HG03045 (cell line): ENCODE data around the gene ZNF786.
A peak's percentile ranks its signal among the peaks of the same experiment; 100 is the strongest.
"Not testable (repeated sequence)": the region's sequence is repeated elsewhere in the genome, so short reads cannot be mapped to it uniquely, and the experiment has no call there.

ENCODE experiments used
- ATAC-seq: cut with Tn5 transposase; IDR thresholded peaks from one replicate; pipeline ENCODE4 v1.9.1; 2021; ENCODE audit warnings: mild to moderate bottlenecking, moderate library complexity; ENCODE audit not compliant: unreplicated experiment

The ZNF786 gene

DNA sequence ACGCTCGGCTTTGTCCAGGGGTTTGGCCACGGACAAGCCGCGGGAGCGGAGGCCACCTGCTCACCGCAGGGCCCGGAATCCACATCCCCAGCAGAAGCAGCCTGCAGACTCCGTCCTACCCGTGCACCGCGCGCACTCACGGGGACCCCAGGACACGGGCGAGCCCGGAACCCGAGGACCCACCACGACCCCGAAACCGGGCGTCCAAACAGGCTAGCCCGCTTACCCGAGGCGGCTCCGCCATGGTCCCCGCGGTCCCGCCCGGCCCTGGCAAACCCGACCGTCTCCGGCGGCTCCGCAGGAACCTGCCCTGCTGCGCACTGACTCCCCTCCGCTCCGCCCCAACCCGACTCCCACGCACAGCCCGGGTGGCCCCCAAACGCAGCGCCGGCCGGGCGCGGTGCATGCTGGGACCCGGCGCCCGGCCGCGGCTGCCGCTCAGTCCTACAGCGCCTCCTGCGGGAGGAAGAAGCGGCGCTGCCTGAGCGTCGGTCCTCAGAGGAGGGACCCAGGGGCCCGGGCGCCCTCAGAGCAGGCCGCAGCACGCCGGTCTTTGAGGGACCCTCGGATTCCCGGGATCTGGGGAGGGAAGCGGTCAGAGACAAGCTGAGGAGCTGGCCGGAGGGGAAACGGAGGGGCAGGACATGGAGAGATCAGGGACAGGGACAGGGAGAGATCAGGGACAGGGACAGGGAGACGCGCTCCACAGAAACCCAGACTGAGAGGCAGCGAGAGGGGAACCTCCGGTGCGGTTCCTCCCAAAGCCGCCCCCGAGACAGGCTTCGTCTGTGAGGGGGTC lies at the start of gene ZNF786:
ZNF786 (minus strand) TSS at position 322 of the 799 bp plus-strand sequence; CDS start at position 244, 78 bp downstream.
- peak; percentile 81 for ATAC-seq

- ATAC-seq = no peak
These were observed 45.6 kb upstream of the ZNF786 start for GRCh38 chr7:149136118-149136517.

- ATAC-seq = no peak
These were observed 42.7 kb upstream of the ZNF786 start for GRCh38 chr7:149133028-149133710.

- ATAC-seq = no peak
These were observed 40.2 kb upstream of the ZNF786 start for GRCh38 chr7:149130572-149131198.

- peak; percentile 46 for ATAC-seq
These were observed 36.2 kb upstream of the ZNF786 start for GRCh38 chr7:149126662-149127266.

DNA sequence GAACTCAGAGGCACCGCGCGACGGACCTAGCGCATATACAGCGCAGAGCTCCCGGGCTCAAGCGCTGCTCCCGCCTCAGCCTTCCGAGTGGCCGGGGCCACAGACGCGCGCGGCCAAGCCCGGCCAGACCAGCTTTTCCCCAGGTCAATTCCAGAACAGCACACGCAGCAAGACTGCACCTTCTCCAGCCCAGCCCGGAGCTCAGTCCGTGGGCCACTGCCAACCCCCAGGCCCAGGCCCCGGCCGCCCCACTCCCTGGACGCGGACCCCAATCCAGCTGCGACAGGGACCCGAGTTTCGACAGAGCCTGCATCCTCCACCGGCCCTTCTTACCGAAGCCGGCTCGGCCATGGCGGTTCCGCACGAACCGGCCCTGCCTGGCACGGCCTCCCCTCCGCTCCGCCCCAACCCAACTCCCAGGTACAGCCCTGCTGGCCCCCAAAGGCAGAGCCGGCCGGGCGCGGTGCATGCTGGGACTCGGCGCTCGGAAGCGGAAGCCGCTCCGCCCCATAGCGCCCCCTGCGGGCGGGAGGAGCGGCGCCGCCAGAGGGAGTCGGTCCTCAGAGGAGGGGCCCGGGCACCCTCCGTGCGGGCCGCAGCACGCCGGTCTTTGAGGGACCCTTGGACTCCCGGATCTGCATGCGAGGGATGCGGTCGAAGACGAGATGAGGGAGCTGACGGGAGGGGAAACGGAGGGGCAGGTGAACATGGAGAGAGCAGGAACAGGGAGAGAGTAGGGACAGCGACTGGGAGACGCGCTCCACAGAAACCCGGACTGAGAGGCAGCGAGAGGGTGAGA lies 35.5 kb upstream of the ZNF786 start, which contains the start of gene ZNF425:
ZNF425 (minus strand) TSS at position 462 of the 799 bp plus-strand sequence; CDS start at position 351, 111 bp downstream.
- peak; percentile 85 for ATAC-seq

- ATAC-seq = no peak
These were observed 34.8 kb upstream of the ZNF786 start for GRCh38 chr7:149125189-149125862.

DNA sequence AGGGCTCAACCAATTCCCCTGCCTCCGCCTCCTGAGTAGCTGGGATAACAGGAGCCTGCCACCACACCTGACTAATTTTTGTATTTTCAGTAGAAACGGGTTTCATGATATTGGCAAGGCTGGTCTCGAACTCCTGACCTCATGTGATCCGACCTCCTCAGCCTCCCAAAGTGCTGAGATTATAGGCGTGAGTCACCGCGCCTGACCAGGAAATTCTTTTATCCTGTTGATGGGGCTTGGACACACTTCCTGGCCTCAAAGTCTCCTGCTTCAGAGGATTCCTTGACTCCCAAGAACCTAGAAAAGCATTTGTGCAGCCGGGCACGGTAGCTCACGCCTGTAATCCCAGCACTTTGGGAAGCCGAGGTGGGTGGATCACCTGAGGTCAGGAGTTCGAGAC lies 19.5 kb upstream of the ZNF786 start:
- no peak for ATAC-seq

DNA sequence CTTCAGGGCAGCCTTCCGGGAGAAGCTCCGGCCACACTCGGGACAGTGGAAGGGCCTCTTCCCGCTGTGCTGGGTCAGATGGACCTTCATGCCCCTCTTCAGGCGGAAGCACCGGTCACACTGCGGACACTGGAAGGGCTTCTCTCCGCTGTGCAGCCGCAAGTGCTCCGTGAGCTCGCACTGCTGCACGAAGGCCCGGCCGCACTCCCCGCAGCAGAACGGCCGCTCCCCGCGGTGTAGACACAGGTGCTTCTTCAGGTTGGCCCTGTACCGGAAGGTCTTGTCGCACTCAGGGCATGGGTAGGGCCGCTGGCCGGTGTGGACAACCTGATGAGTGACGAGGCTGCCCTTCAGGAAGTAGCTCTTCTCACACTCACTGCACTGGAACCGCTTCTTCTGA lies 14.2 kb upstream of the ZNF786 start:
- no peak for ATAC-seq

DNA sequence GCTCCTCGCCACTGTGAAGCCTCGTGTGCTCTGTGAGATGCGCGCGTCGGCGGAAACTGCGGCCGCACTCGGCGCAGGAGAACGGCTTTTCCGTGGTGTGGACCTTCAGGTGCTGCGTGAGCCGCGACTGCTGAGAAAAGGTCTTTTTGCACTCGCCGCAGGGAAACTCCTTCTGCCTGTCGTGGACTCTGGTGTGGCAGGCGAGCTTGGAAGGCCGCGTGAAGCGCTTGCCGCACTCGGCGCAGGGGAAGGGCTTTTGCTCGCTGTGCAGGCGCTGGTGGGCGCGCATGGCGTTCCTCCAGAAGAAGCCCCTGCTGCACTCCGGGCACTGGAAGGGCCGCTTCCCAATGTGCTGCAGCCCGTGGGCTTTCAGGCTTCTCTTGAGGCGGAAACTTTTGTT lies 13.7 kb upstream of the ZNF786 start:
- ATAC-seq = no peak

DNA sequence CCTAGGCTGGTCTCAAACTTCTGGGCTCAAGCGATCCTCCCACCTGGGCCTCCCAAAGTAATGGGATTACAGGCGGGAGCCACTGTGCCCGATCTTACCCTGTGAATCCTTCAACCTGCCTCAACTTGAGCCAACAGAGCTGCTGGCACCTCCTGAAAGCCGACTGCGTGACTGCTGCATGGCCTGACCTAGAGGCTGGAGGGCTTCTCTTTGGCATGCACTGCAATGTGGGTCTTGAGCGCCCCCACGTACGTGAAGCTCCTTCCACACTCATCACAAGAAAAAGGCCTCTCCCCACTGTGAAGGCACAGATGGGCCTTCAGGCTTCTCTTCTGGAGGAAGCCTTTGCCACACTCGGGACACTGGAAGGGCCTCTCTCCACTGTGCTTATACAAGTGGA lies 12.9 kb upstream of the ZNF786 start:
- ATAC-seq = no peak

GRCh38 chr7:149102666-149103065 lies 12.1 kb upstream of the ZNF786 start:
- no peak for ATAC-seq

DNA sequence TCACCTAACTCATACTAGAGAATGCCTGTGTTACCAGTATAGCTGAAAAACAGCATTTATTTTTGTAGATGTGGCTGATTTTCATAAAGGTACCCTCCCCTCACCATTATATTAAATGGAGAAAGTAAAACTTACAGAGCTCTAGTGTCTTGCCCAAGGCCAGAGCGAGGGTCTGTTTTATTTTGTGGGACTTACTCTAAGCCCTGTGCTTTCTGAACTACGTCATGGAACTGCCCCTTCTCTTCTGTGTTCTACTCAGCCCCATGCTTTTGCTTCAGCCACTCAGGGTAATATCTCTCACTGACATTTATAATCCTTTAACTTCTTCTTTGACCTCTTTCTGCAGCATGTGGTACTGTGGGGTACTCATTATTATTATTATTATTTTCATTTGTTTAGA lies 10.3 kb upstream of the ZNF786 start:
- no peak for ATAC-seq

DNA sequence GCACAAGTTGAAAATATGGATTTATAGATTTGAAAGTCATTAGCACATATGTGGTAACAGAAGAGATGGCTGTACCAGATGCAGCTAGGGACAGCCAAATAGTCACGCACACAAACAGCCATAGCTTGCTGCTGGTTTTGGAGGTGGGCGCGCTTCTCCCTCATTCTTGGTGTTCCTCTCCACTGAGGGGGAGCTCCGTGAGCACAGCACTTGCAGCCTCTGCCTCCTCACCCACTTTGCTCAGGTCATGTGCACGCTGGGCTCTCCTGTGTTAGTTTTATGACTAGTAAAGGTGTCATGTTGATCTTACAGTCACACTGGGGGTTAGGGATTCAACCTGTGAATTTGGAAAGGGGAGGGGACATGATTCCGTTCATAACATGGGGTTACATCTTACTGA lies 8.5 kb upstream of the ZNF786 start:
- no peak for ATAC-seq

DNA sequence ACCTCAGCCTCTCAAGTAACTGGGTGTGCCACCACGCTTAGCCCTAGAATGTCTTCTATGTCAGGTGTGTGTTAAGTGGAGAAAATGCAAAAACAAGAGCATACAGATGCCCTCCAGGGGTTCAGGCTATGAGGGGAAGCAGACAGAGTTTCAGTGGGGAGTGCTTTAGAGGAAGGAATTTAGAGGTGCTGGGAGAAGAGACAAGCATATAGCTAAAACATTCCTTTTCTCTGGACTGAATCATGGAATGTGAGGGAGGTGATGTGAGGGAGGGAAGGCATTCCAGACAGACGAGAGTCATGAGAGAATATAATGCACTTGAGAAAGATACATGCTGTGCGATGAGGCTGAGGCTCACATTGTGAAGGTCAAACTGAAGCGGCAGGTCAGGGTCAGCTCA lies 6.6 kb upstream of the ZNF786 start:
- no peak for ATAC-seq

DNA sequence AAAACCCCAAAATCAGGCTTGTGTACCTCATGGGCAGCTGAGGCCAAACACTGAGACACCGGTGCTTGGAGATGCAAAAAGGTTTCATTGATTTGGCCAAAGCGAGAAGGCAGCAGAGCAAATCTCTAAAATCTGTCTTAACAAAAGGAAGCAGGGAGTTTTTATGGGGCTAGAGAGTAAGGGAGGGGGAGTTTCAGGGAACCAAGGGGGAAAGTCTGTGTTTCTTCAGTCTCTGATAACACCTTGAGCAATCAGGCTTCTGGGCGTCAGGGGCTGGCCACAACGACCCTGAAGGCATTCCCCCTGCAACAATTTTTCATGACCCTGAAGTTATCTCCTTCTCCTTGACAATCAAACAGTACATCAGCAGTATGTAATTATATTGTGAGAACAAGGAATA lies 2.7 kb upstream of the ZNF786 start:
- no peak for ATAC-seq

GRCh38 chr7:149092244-149092643 lies 1.7 kb upstream of the ZNF786 start:
- not testable (repeated sequence) for ATAC-seq

GRCh38 chr7:149087376-149087775 lies 3.1 kb downstream of the ZNF786 start:
- ATAC-seq = no peak

- no peak for ATAC-seq
These were observed 4.7 kb downstream of the ZNF786 start for GRCh38 chr7:149085866-149086265.

DNA sequence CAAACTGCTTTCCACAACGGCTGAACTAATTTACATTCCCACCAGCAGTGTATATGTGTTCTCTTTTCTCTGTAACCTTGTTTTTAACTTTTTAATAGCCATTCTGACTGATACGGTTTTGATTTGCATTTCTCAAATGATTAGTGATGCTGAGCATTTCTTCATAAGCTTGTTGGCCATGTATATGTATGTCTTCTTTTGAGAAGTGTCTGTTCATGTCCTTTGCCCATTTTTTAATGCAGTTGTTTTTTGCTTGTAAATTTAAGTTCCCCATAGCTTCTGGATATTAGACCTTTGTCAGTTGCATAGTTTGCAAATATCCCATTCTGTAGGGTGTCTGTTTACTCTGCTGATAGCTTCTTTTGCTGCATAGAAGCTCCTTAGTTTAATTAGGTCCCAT lies 6.1 kb downstream of the ZNF786 start:
- no peak for ATAC-seq
